ENCODE data around the gene COL6A3. TPM values are rescaled to one million over a fixed set of nuclear protein-coding genes. Genes with fewer than 3 reads are reported as not detected.

COL6A3 gene
- total RNA-seq, 1 donor from 2014 or later, result 89.5 TPM

GRCh38 chr2:237326266-237327171 is 87.4 kb downstream of the COL6A3 start:
- DNase-seq (ENCODE audit: low spot score), result no peak
- intact Hi-C loops (cut with DNase I), result loop anchor here (10.0 kb wide), 1 partner anchor 148 kb away; no protein-coding TSS in a partner anchor

GRCh38 chr2:237324837-237325236 is 89.1 kb downstream of the COL6A3 start:
- no peak for DNase-seq (ENCODE audit: low spot score)
- intact Hi-C loops (cut with DNase I), result loop anchor here (5.0 to 10.0 kb wide), 3 partner anchors 43 to 150 kb away; no protein-coding TSS in a partner anchor

- DNase-seq (ENCODE audit: low spot score), result no peak
- intact Hi-C loops (cut with DNase I), result loop anchor here (5.0 to 10.0 kb wide), 3 partner anchors 42 to 150 kb away; no protein-coding TSS in a partner anchor
Measured at GRCh38 chr2:237324405-237324831, 89.5 kb downstream of the COL6A3 start.

GRCh38 chr2:237323656-237324055 is 90.3 kb downstream of the COL6A3 start:
- intact Hi-C loops (cut with DNase I), result loop anchor here (2.0 to 10.0 kb wide), 4 partner anchors 41 to 159 kb away; no protein-coding TSS in a partner anchor
- DNase-seq (ENCODE audit: low spot score), result no peak

- intact Hi-C loops (cut with DNase I), result loop anchor here (2.0 to 10.0 kb wide), 4 partner anchors 40 to 158 kb away; no protein-coding TSS in a partner anchor
- no peak for DNase-seq (ENCODE audit: low spot score)
Measured at GRCh38 chr2:237322564-237322963, 91.4 kb downstream of the COL6A3 start.

GRCh38 chr2:237321746-237322145 is 92.2 kb downstream of the COL6A3 start:
- intact Hi-C loops (cut with DNase I), result loop anchor here (2.0 to 10.0 kb wide), 4 partner anchors 39 to 157 kb away; no protein-coding TSS in a partner anchor
- no peak for DNase-seq (ENCODE audit: low spot score)

GRCh38 chr2:237320801-237321560 is 93.0 kb downstream of the COL6A3 start:
- no peak for DNase-seq (ENCODE audit: low spot score)
- intact Hi-C loops (cut with DNase I), result loop anchor here (5.0 to 10.0 kb wide), 3 partner anchors 39 to 154 kb away; no protein-coding TSS in a partner anchor

- intact Hi-C loops (cut with DNase I), result loop anchor here (5.0 to 10.0 kb wide), 3 partner anchors 38 to 155 kb away; no protein-coding TSS in a partner anchor
- DNase-seq (ENCODE audit: low spot score), result no peak
Measured at GRCh38 chr2:237319887-237320286, 94.1 kb downstream of the COL6A3 start.

GRCh38 chr2:237319086-237319820 is 94.7 kb downstream of the COL6A3 start:
- no peak for DNase-seq (ENCODE audit: low spot score)
- intact Hi-C loops (cut with DNase I), result no loop called here

GRCh38 chr2:237316339-237316738 is 97.6 kb downstream of the COL6A3 start:
- DNase-seq (ENCODE audit: low spot score), result no peak
- intact Hi-C loops (cut with DNase I), result no loop called here

- no peak for DNase-seq (ENCODE audit: low spot score)
- intact Hi-C loops (cut with DNase I), result loop anchor here (1.0 to 2.0 kb wide), 2 partner anchors 25 to 109 kb away; no protein-coding TSS in a partner anchor
Measured at GRCh38 chr2:237315829-237316225, 98.1 kb downstream of the COL6A3 start.

GRCh38 chr2:237315170-237315828 is 98.7 kb downstream of the COL6A3 start:
- peak; percentile 94 for DNase-seq (ENCODE audit: low spot score)
- intact Hi-C loops (cut with DNase I), result loop anchor here (1.0 to 2.0 kb wide), 2 partner anchors 24 to 108 kb away; no protein-coding TSS in a partner anchor

GRCh38 chr2:237314681-237315080 is 99.3 kb downstream of the COL6A3 start:
- intact Hi-C loops (cut with DNase I), result loop anchor here (1.0 to 2.0 kb wide), 2 partner anchors 23 to 108 kb away; no protein-coding TSS in a partner anchor
- DNase-seq (ENCODE audit: low spot score), result no peak

GRCh38 chr2:237314198-237314597 is 99.8 kb downstream of the COL6A3 start:
- no peak for DNase-seq (ENCODE audit: low spot score)
- intact Hi-C loops (cut with DNase I), result loop anchor here (2.0 kb wide), 1 partner anchor 107 kb away; no protein-coding TSS in a partner anchor

- intact Hi-C loops (cut with DNase I), result no loop called here
Measured at GRCh38 chr2:237312021-237312755, 101.8 kb downstream of the COL6A3 start.

GRCh38 chr2:237310515-237311114 is 103.3 kb downstream of the COL6A3 start:
- no peak for DNase-seq (ENCODE audit: low spot score)
- intact Hi-C loops (cut with DNase I), result no loop called here

More at GRCh38 chr2:237312021-237312755, 101.8 kb downstream of the COL6A3 start:
- no peak for DNase-seq (ENCODE audit: low spot score)

- intact Hi-C loops (cut with DNase I), result no loop called here
- DNase-seq (ENCODE audit: low spot score), result no peak
Measured at GRCh38 chr2:237309416-237309815, 104.5 kb downstream of the COL6A3 start.

Measured in cardiac septum (tissue), 1 donor.